ENCODE measurements around the gene ADGRE1. TPM values are rescaled to one million over a fixed set of nuclear protein-coding genes. Genes with fewer than 3 reads are reported as not detected.

The ADGRE1 gene
- total and polyA plus RNA-seq, 2 of the 13 experiments (the other 11 are each of a cell fraction or from before 2014, with no cell fraction given) = not detected

DNA sequence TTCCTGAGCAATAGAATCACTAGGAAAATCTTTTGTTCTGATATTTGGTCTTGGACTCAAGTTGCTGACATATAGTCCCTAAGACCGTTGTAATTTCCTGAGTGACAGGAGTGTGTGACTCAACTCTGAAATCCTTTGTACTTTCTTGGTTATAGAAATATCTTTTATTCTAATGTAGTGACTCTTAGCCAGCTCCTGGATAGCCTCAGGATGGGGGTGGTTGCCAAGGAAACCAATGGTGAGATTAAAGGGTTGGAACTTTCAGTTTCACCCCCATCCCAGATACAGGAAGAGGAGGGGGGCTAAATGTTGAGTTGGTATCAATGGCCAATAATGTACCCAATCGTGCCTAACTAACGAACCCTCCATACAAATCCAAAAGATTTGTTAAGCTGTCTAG, 92.0 kb downstream of the ADGRE1 start:
- Histone ChIP-seq H2AFZ (ENCODE audit: low read length) (no peak overlapping the region), H3K79me2 (ENCODE audit: insufficient read depth, low read length) (no peaks in the 10 kb centered on the region), H3K4me1 (ENCODE audit: insufficient read depth, low read length) (peaks cover 11% of the 10 kb centered on the region), H3K4me3 (replicated peaks in 1 of 3; ENCODE audit: insufficient read depth in 1 of 3, low read depth in 2 of 3, low read length in 3 of 3) (no peak overlapping the region), H4K20me1 (ENCODE audit: insufficient read depth, low read length) (no peaks in the 10 kb centered on the region), H3K27ac (ENCODE audit: extremely low read length, insufficient read depth, low read length) (no peak overlapping the region), H3K9me3 (ENCODE audit: low read length) (peaks cover 28% of the 10 kb centered on the region), H3K27me3 (ENCODE audit: control insufficient read depth in 1 of 2, insufficient read depth in 2 of 2, low read length in 2 of 2) (0 out of 5 replicates have a peak, but pooled peaks cover 0 to 6% of the 10 kb centered on the region in 2 experiments), H3K9ac (ENCODE audit: insufficient read depth, low read depth, low read length) (no peak overlapping the region), H3K4me2 (ENCODE audit: low read depth, low read length) (no peak overlapping the region), H3K36me3 (replicated peaks in 1 of 2; ENCODE audit: control insufficient read depth in 1 of 2, insufficient read depth in 2 of 2, low read length in 2 of 2) (no peaks in the 10 kb centered on the region)
- no peak for ATAC-seq
- TF ChIP-seq HNF4G (IDR thresholded peaks at IDR 0.05; ENCODE audit: borderline replicate concordance, low read depth, low read length) (no peak), HNF4G (CRISPR knock-in tag; IDR thresholded peaks at IDR 0.05; ENCODE audit: borderline replicate concordance, low read depth) (no peak), ZNF530 (CRISPR knock-in tag; IDR thresholded peaks at IDR 0.05; ENCODE audit: low read depth) (no peak), ZFX (CRISPR knock-in tag; IDR thresholded peaks at IDR 0.05; ENCODE audit: low read depth) (no peak), MAX (IDR thresholded peaks at IDR 0.05) (no peak), CTCF (CRISPR knock-in tag; IDR thresholded peaks at IDR 0.05) (no peak), ZBTB7B (CRISPR knock-in tag; IDR thresholded peaks at IDR 0.05) (no peak), ZNF652 (CRISPR knock-in tag; IDR thresholded peaks at IDR 0.05; ENCODE audit: borderline replicate concordance, low read depth) (no peak), ZNF615 (CRISPR knock-in tag; IDR thresholded peaks at IDR 0.05; ENCODE audit: borderline replicate concordance) (no peak), NAIF1 (CRISPR knock-in tag; IDR thresholded peaks at IDR 0.05; ENCODE audit: borderline replicate concordance) (no peak), ARID2 (CRISPR knock-in tag; IDR thresholded peaks at IDR 0.05; ENCODE audit: borderline replicate concordance) (no peak), GATAD2A (CRISPR knock-in tag; IDR thresholded peaks at IDR 0.05) (no peak)
- TF ChIP-seq, protein P1, sequence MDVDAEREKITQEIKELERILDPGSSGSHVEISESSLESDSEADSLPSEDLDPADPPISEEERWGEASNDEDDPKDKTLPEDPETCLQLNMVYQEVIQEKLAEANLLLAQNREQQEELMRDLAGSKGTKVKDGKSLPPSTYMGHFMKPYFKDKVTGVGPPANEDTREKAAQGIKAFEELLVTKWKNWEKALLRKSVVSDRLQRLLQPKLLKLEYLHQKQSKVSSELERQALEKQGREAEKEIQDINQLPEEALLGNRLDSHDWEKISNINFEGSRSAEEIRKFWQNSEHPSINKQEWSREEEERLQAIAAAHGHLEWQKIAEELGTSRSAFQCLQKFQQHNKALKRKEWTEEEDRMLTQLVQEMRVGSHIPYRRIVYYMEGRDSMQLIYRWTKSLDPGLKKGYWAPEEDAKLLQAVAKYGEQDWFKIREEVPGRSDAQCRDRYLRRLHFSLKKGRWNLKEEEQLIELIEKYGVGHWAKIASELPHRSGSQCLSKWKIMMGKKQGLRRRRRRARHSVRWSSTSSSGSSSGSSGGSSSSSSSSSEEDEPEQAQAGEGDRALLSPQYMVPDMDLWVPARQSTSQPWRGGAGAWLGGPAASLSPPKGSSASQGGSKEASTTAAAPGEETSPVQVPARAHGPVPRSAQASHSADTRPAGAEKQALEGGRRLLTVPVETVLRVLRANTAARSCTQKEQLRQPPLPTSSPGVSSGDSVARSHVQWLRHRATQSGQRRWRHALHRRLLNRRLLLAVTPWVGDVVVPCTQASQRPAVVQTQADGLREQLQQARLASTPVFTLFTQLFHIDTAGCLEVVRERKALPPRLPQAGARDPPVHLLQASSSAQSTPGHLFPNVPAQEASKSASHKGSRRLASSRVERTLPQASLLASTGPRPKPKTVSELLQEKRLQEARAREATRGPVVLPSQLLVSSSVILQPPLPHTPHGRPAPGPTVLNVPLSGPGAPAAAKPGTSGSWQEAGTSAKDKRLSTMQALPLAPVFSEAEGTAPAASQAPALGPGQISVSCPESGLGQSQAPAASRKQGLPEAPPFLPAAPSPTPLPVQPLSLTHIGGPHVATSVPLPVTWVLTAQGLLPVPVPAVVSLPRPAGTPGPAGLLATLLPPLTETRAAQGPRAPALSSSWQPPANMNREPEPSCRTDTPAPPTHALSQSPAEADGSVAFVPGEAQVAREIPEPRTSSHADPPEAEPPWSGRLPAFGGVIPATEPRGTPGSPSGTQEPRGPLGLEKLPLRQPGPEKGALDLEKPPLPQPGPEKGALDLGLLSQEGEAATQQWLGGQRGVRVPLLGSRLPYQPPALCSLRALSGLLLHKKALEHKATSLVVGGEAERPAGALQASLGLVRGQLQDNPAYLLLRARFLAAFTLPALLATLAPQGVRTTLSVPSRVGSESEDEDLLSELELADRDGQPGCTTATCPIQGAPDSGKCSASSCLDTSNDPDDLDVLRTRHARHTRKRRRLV (CRISPR knock-in tag; IDR thresholded peaks at IDR 0.05) = no peak
- TF ChIP-seq, protein P2, sequence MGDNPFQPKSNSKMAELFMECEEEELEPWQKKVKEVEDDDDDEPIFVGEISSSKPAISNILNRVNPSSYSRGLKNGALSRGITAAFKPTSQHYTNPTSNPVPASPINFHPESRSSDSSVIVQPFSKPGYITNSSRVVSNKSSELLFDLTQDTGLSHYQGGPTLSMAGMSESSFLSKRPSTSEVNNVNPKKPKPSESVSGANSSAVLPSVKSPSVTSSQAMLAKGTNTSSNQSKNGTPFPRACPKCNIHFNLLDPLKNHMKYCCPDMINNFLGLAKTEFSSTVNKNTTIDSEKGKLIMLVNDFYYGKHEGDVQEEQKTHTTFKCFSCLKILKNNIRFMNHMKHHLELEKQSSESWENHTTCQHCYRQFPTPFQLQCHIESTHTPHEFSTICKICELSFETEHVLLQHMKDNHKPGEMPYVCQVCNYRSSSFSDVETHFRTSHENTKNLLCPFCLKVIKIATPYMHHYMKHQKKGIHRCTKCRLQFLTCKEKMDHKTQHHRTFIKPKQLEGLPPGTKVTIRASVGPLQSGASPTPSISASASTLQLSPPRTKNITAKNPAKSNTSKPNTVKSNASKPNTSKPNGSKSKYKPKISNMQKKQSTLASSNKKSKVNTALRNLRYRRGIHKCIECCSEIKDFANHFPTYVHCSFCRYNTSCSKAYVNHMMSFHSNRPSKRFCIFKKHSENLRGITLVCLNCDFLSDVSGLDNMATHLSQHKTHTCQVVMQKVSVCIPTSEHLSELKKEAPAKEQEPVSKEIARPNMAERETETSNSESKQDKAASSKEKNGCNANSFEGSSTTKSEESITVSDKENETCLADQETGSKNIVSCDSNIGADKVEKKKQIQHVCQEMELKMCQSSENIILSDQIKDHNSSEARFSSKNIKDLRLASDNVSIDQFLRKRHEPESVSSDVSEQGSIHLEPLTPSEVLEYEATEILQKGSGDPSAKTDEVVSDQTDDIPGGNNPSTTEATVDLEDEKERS (CRISPR knock-in tag; IDR thresholded peaks at IDR 0.05) = no peak
- in situ Hi-C loops (cut with HindIII; ENCODE audit: extremely low pct_ligation_motif_present, low pct_unique_long_range_greater_than_20kb) = no loop called here
- POLR2A ChIA-PET = no interaction called here
- DNase-seq (ENCODE audit: low spot score) = no peak
- BruUV-seq (replicated peaks) = no TSS peak
- whole genome bisulfite sequencing (ENCODE audit: low lambda C conversion rate) = 2% methylated on average over 3 of the region's 3 CpGs
- FAIRE-seq = no peak
- CTCF ChIA-PET (ENCODE audit: low intra/inter-chr PET ratio, low total read pairs) = no interaction called here
- intact Hi-C loops (cut with micrococcal nuclease; ENCODE audit: unreplicated experiment) = no loop called here

Measured in HepG2 (cell line).